ENCODE data around the gene DACH2.

GRCh38 chrX:86348669-86349068, 200.4 kb downstream of the DACH2 start:
- TF ChIP-seq POLR2A (IDR thresholded peaks at IDR 0.05), result no peak
- TF ChIP-seq CTCF (IDR thresholded peaks at IDR 0.05), result no peak
